NOMO-1 (cell line): Measurements from ENCODE around the gene SH3BGRL.
A peak's percentile ranks its signal among the peaks of the same experiment; 100 is the strongest.
"Not testable (repeated sequence)": the region's sequence is repeated elsewhere in the genome, so short reads cannot be mapped to it uniquely, and the experiment has no call there.

Experiments used
- DNase-seq, 2 experiments: peaks; one replicate each; lab custom pipeline; 2025; ENCODE audit not compliant: unreplicated experiment in 2 of 2; lab: John Stamatoyannopoulos, UW

SH3BGRL gene

GRCh38 chrX:81259020-81259713 lies 57.3 kb downstream of the SH3BGRL start:
- DNase-seq = no peak

DNA sequence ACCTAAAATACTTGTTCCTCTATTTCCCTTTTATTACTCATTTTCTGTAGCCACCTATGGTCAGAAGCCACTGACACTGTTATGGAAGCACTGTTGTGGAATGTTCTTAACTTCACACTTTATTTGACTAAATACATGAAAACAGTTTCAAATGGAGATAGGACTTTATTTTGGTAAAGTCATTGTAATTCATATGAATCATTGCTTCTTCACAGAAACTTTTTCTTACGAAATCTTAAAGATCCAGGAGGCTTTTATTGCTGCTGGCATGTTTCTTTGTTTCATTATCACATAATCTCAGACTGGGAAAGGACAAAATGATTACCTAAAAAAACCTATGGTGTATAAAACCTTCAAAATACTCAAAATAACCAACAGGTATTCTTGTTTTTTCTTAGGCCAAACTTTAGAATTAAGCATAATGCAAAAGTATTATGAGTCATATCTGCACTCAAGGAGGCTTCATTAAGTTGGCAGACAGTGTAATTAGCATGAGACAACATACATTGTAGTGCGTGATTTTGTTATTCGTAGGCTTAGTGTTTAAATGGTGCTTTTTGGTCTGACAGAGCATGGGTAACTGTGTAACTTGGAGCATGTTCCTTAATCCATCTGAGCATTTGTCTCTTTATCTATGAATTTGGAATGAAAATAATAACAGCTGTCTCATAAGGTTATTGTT lies 58.0 kb downstream of the SH3BGRL start:
- DNase-seq = peak in 1 of 2 experiments; percentile 2

DNA sequence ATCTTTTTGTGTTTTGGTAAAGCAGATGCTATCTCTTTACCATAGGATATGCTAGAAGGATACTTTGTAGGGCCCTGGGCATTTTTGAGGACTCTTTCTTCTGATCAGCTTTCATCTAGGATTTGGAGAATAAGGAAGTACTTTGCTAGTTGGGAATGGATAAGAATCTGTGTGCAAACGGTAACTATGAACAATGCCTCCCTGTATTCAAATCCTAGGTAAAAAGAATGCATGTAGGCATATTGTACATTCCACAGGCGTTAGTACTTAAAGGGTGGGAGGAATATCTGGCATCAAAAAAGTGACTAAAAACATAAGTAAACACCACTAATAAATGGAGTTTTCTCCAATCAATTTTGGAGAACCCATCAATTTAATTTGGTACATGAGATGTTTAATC lies 59.7 kb downstream of the SH3BGRL start:
- DNase-seq = no peak

- no peak for DNase-seq
Observed at GRCh38 chrX:81263059-81263458, 61.2 kb downstream of the SH3BGRL start.

- DNase-seq = no peak
Observed at GRCh38 chrX:81278616-81279015, 76.7 kb downstream of the SH3BGRL start.

- no peak for DNase-seq
Observed at GRCh38 chrX:81280148-81280547, 78.2 kb downstream of the SH3BGRL start.

DNA sequence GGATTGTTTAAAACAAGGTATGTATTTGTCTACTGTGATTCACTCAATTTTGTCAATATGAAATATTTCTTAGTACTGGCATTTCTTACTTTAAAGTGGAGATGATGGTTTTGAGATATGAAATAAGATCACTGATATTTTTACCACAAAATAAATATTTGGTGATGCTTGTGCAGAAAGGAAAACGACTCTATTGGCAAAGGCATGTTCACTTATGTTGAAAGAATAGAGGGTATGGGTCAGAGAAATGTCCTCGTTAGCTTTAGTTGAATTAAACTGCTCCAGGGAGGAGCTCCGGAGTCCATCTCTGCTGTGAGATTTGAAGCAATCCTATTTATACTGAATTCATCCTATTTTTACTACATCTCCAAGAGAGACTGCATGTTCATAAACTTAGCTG lies 84.2 kb downstream of the SH3BGRL start:
- no peak for DNase-seq

DNA sequence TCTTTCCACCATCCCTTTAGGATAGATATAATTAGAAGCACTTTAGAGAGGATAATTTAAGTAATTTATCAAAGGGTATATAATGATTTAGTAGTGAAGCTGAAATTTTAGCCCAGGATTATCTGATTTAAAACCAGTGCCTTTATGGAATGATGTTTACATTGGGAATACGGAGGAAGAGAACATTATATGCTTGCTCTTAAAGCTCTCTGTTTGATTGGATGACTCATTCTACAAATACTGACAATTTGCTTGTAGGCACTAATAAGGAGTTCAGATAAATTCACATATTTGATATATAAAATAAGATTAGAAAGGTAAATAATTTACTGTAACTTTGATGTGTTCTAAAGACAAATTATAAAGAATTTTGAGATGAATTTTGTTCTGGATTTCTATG lies 84.7 kb downstream of the SH3BGRL start:
- no peak for DNase-seq

GRCh38 chrX:81291996-81292395 lies 90.1 kb downstream of the SH3BGRL start:
- no peak for DNase-seq

- no peak for DNase-seq
Observed at GRCh38 chrX:81294101-81294500, 92.2 kb downstream of the SH3BGRL start.

DNA sequence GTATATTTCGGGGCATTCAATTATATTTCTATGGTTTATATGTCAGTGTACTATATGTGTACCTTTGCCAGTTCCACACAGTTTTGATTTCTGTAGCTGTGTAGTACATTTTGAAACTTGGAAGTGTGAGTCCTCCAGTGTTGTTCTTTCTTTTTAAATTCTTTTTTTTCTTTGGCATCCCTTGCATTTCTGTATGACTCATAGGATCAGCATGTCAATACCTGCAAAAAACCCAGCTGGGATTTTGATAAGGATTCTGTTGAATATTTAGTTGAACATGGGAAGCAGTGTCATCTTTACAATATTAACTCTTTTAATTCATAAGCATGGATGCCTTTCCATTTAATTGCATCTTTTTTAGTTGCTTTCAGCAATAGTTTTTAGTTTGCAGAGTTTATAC lies 100.0 kb downstream of the SH3BGRL start:
- DNase-seq = no peak

DNA sequence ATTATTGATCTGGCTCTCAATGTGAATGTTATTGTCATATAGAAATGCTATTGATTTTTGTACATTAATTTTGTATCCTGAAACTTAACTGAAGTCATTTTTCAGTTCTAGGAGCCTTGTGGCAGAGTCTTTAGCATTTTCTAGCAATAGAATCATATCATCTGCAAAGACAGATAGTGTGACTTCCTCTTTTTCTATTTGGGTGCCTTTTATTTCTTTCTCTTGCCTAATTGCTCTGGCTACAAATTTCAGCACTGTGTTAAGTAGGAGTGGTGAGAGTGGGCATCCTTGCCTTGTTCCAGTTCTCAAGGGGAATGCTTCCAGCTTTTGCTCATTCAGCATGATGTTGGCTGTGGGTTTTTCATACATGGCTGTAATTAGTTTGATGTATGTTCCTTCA lies 102.7 kb downstream of the SH3BGRL start:
- DNase-seq = no peak

GRCh38 chrX:81305240-81305639 lies 103.3 kb downstream of the SH3BGRL start:
- DNase-seq = no peak

GRCh38 chrX:81308086-81308829 lies 106.4 kb downstream of the SH3BGRL start:
- no peak for DNase-seq

GRCh38 chrX:81316163-81316562 lies 114.3 kb downstream of the SH3BGRL start:
- no peak for DNase-seq

GRCh38 chrX:81331653-81332052 lies 129.8 kb downstream of the SH3BGRL start:
- peak in 1 of 2 experiments; percentile 8 for DNase-seq

DNA sequence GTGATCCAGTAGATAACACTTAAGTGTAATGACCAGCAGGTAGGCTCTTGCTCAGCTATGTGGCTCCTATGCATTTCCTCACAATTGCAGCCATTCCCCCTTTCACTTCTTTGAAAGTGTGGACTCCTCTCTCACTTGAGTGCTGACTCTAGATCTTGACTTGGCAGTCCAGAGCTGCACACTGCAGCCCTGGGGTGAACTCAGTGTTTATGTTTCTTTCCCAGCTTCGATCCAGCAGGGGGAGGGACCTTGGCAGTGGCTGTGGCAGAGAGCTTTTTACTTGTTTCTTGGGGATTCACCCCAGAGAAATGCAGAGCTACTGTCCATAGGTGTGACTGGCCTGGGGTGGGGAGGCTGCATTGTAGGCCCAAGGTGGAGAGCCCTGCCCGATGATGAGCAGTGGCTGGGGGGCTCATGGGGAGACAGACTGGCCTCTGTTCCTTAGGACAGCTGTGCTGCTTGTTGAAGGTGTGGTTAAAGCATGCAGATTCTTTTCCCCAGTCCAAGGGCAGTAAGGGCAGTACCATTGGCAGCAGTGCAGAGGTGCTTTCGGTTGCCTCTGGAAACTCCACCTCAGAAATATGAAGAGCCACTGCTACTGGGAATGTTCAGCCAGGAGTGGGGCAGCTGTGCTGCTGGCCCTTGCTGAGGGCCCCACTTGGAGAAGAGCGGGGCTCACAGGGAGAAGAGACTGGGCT lies 134.7 kb downstream of the SH3BGRL start:
- no peak for DNase-seq

- DNase-seq = no peak
Observed at GRCh38 chrX:81337805-81338204, 135.9 kb downstream of the SH3BGRL start.

DNA sequence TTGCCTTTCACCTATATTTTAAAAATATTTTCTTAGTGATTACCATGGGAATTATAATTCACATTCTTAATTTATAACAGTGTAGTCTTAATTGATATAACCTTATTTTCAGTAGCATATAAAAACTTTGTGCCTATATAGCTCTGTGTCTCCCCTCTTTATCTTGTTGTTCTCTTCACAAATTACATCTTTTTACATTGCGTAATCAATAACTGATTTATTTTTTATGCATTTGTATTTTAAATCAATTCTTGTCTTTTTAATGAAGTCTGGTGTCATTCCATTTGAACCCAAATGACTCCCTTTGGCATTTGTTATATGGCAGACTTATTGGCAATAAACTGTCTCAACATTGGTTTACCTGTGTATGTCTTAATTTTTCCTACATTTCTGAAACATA lies 137.0 kb downstream of the SH3BGRL start:
- no peak for DNase-seq

DNA sequence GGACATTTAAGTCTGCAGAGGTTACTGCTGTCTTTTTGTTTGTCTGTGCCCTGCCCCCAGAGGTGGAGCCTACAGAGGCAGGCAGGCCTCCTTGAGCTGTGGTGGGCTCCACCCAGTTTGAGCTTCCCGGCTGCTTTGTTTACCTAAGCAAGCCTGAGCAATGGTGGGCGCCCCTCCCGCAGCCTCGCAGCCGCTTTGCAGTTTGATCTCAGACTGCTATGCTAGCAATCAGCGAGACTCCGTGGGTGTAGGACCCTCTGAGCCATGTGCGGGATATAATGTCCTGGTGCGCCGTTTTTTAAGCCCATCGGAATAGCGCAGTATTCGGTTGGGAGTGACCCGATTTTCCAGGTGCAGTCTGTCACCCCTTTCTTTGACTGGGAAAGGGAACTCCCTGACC lies 143.4 kb downstream of the SH3BGRL start:
- DNase-seq = not testable (repeated sequence)
